Stimulated activated CD8-positive, alpha-beta memory T cell treated with anti-CD3 and anti-CD28 coated beads, Interleukin-4, amount 100 ng/mL, for 1 hour (primary cell): ENCODE data around the gene B3GNT9.

Experiments
- DNase-seq, 2 donors: peaks; one replicate each; pipeline ENCODE4 v3.0.0-alpha.2; 2020; ENCODE audit warnings: low read depth in 2 of 2, low spot score in 1 of 2

The B3GNT9 gene, protein sequence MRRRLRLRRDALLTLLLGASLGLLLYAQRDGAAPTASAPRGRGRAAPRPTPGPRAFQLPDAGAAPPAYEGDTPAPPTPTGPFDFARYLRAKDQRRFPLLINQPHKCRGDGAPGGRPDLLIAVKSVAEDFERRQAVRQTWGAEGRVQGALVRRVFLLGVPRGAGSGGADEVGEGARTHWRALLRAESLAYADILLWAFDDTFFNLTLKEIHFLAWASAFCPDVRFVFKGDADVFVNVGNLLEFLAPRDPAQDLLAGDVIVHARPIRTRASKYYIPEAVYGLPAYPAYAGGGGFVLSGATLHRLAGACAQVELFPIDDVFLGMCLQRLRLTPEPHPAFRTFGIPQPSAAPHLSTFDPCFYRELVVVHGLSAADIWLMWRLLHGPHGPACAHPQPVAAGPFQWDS

DNA sequence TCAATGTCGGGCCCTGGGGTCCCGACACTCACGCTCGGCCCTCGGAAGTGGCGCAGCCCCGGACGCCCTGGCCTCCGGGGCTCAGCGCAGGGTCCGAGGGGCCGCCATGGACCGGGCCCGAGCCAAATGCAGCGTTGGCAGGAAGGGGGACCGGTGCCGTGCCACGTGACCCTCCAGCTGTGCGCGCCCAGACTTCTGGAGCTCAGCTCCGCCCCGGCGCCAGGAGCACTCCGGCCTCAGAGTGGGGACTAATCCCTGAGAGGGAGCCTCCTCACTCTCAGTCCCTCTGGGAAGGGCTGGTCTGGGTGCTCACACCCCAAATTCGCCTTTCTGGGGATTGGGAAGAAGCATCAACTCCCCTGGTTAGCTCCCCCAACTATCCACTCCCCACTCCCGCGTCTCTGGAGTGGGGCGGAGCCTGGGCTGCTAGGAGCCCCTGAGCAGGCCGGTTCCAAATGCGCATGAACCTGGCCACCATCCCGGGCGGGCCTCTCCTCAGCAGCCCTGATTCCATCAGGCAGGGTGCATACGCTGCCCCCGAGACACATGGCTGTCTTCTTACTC is at the start of gene B3GNT9:
TSS of gene B3GNT9 (minus strand) at position 166 of the 564 bp plus-strand sequence. CDS start 513 bp downstream, outside the sequence.
- DNase-seq, result no peak

DNA sequence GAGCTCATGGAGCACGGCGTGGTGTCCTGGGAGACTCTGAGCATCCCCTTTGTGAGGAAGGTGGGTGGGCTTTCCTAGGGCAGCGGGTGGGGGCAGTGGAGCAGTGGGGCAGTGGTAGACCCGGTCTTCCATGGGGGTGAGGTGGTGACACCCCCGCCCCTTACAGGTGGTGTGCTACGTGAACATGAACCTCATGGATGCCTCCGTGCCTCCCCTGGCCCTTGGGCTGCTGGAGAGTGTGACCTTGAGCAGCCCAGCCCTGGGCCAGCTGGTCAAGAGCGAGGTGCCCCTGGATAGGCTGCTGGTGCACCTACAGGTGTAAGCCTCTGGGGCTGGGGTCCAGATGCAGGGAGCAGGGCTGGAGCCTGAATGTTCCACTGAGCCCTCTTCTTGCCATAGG is 49.7 kb upstream of the B3GNT9 start:
- DNase-seq, result no peak

DNA sequence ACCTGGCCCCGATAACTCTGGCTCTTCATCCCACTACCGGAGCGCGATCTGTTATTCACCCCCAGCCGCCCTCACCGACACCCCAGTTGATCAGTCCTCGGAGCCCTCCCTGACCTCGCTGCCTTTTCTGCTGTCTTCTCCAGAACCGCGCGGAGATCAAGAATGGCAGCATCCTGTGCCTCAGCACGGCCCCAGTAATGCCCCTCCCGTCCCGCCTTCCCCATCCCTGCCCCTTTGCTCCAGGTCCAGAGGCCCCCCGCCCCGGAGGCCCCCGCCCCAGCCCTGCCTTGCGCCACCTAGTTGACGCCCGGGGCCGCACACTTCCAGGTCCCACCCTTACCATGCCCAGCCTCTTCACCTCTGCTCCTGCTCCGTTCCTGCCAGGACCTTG is 49.0 kb upstream of the B3GNT9 start:
- no peak for DNase-seq

DNA sequence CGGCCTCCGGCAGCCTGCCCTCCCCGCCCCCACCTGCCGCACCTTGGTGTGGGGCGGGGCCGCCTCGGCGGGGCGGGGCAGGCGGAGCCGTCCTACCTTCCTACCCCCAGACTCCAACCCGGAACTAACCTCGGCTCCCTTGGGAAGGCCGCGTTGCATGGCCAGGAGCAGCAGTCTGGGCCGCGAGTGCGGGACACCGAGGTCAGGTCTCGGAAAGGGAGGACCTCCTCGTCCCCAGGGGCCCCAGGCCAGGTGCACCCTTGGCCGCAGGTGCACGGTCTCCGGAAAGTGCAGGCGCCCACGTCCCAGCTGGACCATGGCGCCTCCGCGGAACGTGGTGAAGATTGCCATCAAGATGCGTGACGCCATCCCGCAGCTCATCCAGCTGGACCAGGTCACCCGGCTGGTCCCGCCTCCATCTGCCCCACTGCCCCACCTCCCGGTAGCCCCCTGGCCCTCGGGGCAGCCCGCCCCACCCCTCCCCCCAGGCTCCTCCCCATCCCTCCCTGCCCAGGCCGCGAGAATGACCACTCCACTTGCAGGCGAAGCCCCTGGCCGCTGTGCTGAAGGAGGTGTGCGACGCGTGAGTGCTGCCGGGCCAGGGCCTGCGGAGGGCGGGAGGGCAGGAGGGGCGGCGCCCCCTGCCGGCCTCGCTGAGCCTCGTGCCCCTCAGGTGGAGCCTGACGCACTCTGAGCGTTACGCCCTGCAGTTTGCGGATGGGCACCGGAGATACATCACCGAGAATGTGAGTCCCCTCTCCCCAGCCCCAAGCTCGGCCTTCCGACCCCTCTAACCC is 48.4 kb upstream of the B3GNT9 start, which contains the start of gene ELMO3:
TSS of gene ELMO3 (plus strand) at position 121 of the 797 bp plus-strand sequence. CDS start at position 317, 196 bp downstream.
- no peak for DNase-seq

DNA sequence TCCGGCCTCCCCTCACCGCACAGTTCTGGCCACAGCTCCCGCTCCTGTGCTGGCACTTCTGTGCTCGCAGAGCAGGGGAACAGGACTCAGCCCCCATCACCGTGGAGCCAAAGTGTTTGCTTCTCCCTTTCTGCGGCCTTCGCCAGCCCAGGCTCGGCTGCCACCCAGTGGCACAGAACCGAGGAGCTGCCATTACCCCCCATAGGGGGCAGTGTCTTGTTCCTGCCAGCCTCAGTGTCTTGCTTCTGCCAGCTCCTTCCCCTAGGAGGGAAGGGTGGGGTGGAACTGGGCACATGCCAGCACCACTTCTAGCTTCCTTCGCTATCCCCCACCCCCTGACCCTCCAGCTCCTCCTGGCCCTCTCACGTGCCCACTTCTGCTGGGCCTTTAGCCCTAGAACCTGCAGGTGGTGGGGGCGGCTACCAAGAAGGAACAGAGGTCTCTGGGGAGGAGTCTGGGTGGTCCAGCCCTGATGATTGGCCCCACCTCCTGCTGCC is 47.5 kb upstream of the B3GNT9 start:
- DNase-seq, result no peak

DNA sequence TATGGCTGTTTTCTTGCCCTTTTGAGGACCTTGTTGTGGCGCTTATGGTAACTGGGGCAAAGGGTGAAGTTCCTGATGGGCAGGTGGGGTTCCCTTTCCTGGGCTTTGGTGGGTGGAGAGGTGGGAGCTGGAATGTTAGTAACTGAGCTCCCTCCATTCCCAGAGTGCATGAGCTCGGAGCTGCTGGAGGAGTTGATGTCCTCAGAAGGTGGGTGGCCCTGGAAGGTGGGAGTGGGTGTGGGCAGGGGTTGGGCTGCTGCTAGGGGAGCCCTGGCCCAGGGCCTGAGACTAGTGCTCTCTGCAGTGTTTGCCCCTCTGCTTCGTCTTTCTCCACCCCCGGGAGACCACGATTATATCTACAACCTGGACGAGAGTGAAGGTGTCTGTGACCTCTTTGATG is 46.9 kb upstream of the B3GNT9 start:
- no peak for DNase-seq

DNA sequence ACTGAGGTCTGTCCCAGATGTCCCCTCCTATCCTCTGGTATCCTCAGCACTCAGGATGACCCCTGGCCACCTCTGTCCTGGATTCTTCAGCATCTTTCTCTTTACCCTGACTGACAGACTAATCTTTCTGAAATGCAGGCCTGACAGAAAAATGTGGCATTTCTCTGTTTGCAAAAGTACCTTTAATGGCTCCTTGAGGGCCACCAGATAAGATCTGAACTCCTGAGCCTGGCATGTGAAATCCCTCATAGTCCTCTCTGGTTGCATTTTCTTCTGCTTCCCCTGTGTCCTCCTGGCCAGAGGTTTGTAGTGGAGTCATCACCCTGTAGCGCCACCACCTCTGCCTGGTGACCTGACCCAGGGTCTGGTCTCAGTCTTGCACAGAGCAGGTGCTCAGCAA is 46.1 kb upstream of the B3GNT9 start:
- no peak for DNase-seq

DNA sequence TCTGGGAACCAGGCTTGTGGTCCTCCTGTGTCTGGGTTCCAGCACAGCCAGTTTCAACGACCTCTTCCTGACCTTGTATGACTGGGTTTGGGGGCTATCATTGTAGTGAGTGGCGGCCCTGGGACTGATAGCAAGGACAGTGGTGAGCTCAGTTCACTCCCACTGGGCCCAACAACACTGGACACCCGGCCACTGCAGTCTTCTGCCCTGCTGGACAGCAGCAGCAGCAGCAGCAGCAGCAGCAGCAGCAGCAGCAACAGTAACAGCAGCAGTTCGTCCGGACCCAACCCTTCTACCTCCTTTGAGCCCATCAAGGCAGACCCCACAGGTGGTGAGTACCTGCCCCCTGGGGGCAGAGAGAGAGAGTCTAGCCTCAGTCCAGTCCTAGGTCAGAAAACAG is 44.9 kb upstream of the B3GNT9 start:
- DNase-seq, result no peak

DNA sequence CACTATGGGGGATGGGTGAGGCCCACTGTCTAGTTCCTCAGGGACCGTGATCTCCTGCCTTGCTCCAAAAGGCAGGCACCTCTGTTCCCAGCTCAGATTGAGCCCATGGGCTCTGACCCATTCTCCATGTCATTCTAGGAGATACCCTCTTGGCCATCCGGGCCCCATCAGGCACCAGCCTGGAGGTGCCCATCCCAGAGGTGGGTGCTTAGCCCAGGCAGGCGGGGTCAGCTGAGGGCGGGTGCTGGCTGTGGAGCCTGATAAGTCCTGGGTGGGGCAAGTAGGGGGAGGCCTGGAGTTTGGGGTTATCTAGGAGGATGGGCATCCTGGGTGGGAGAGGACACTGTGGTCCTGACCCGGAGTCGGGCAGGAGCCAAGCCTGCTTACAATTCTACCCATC is 43.5 kb upstream of the B3GNT9 start:
- DNase-seq, result no peak

DNA sequence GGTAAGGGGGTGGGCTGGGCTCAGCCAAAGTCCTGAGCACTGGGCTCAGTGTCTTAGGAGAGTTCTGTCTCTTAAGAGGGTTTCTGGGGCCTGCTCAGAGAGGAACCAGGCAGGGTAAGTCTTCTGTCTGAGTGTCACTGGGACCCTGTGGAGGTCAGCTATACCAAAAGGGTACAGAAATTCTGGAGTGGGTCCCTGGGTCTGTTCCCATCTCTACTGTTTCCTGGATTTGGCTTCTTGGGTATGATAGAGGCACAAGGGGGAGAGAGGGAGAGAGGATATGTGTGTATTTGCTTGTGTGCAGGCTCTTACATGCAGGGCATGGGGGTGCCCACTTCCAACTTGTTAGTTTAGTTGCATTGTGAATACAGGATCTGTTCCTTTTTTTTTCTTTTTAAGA is 42.7 kb upstream of the B3GNT9 start:
- DNase-seq, result no peak

DNA sequence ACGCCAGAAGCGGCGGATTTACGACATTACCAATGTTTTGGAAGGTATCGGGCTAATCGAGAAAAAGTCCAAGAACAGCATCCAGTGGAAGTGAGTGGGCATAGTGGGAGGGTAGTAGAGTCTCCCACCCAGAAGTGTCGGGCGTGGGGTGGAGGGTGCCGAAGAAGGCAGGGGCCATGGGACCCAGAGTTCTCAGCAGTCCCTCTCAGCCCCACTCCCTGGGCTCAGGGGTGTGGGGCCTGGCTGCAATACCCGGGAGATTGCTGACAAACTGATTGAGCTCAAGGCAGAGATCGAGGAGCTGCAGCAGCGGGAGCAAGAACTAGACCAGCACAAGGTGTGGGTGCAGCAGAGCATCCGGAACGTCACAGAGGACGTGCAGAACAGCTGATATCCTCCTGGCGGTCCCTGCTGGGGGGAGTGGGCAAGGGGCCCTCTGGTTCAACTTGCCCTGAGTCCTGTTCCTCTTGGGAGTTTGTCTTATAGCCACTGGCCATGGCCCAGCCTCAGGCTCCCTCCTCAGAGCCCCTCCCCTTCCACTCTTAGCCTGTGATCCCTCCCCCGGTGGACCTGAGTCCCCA is 42.1 kb upstream of the B3GNT9 start:
- DNase-seq, result no peak

DNA sequence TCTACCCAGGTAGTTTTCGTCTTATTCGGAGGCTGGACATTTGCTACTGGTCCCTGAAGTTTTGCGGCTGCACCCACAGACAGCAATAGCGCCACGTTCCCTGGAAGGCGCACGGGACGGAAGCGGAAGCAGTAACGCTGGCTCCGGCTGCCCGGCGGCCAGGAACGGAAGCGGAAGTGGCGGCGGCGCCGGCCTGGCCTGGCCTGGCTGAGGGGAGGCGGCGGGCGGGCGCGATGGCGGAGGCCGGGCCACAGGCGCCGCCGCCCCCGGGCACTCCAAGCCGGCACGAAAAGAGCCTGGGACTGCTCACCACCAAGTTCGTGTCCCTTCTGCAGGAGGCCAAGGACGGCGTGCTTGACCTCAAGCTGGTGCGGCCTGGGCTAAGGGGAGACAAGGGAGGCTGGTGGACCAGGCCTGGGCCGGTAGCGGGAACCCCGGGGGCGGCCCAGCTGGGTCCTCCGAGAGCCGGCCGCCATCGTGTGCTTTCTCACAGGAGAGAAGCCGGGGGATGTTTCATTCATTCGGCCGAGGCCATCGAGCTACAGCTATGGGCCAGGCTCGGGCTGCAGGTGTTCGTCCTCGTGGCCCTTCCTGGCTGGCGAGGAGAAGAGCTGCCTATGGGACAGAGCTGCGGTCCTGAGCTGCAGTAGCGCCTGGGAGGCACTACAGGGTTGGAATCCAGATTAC is 41.3 kb upstream of the B3GNT9 start, which contains the start of gene E2F4:
TSS of gene E2F4 (plus strand) at position 161 of the 687 bp plus-strand sequence. CDS start at position 234, 73 bp downstream.
- DNase-seq, result peak; percentile 65 to 76

DNA sequence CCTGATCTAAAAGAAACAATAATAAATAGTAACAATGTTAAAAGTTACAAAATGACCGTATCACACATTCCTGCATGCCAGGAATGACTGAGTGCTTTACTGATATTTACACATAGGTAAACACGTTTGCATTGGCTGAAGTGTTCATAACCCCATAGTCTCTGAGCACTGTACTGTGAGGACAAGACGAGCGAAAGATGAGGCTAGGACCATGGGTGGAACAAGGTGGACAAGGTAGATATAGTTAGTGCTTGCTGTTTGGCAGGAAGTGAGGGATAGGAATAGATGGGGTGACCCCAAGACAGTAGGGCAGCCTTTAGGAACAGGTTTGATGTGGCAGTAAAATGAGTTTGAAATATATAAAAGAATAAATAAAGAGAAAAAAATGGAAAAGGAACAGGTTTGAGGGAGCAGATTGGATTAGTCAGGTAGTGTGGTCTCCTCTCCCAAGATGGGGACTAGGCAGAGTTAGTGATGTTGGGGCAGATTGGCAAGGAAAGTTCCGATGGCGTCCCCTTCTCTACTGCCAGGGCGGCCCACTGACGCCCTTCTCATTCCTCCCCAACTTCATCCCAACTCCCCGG is 40.7 kb upstream of the B3GNT9 start:
- DNase-seq, result no peak

DNA sequence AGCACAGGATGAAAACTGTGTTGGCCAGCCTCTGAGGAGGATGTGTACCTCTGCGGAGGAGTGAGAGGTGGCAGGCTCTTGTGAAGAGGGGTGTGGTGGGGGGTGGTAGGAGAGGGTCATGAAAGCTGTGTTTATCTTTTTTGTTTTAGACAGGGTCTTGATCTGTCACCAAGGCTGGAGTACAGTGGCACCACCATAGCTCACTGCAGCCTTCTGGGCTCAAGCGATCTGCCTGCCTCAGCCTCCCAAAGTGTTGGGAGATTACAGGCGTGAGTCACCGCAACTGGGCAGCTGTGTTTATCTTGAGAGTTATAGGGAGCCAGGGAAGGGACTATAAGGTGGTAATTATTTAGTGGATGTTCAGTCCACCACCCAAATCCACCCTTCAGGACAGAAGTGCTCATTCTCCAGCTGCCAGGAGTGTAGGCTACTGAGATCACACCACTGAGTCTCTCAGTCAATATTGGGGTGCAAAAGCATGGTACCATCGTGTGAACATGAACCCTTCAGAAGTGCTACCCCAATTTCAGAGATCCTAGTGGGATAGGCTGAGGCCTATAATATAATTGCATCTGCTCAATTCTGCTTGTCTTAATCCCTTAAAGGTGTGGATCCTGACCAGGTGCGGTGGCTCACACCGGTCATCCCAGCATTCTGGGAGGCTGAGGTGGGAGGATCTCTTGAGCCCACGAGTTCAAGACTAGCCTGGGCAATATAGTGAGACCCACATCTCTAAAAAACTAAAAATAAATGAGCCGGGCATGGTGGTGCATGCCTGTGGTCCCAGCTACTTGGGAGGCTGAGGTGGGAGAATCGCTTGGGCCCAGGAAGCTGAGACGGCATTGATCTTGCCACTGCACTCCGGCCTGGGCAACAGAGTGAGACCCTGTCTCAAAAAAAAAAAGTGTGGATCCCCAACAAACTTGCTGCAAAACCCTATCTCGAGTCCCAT is 39.9 kb upstream of the B3GNT9 start:
- DNase-seq, result no peak

DNA sequence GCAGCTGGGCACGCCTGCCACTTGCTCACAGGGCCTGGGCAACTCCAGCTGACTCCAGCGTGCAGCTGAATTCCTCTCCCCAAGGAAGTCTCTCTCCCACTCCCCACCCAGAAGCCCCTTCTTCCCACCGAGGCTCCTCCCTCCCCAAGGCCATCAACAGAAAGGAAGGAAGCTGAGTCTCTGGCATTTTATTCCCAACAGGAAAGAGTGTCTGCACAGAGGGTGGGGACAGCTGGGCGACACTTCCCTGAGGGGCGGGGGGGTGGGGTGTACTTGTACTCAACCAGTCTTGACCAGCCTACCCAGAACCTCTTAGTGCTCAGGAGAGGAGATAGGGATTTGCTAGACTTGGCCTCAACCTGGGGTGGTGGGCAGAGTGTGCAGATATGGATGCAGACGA is 39.2 kb upstream of the B3GNT9 start, which contains the start of gene EXOC3L1:
TSS of gene EXOC3L1 (minus strand) at position 96 of the 400 bp plus-strand sequence. CDS start 460 bp downstream, outside the sequence.
- DNase-seq, result no peak

DNA sequence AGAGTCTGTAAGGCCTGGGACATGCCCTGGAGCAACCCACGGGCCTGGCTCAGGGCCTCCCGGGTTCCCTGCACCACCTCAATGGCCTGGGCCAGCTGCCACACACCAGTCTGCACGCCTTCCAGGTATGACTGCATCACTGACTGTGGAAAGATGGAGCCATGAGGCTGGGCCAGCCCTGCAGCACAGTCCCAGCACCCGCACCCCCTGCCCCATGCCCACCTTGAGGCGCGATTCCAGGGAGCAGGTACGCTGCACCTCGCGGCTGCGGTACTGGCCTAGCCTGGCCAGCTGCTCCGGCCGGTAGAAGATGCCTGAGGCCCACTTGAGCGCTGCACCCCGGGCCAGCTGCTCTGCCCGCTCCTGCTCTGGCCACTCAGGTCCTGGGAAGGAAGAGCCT is 38.0 kb upstream of the B3GNT9 start:
- no peak for DNase-seq

DNA sequence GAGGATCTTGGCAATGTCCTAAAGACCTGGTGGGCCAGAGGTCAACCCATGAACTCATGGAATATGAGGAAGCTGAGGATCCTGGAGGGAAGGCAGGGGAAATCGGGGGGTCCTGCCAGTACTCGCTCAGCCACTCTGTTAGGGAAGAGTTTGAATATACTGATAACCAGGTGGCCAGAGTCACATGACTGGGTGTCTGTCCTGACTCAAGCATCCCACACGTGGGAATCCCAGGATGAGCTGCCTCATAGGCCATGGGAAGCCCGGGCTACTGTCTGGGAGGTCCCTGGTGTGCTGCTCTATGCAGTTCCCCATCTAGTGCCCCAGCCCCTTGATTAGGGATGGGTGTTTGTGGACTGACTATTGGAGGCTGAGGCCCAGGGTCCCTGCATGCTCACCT is 37.5 kb upstream of the B3GNT9 start:
- DNase-seq, result no peak

DNA sequence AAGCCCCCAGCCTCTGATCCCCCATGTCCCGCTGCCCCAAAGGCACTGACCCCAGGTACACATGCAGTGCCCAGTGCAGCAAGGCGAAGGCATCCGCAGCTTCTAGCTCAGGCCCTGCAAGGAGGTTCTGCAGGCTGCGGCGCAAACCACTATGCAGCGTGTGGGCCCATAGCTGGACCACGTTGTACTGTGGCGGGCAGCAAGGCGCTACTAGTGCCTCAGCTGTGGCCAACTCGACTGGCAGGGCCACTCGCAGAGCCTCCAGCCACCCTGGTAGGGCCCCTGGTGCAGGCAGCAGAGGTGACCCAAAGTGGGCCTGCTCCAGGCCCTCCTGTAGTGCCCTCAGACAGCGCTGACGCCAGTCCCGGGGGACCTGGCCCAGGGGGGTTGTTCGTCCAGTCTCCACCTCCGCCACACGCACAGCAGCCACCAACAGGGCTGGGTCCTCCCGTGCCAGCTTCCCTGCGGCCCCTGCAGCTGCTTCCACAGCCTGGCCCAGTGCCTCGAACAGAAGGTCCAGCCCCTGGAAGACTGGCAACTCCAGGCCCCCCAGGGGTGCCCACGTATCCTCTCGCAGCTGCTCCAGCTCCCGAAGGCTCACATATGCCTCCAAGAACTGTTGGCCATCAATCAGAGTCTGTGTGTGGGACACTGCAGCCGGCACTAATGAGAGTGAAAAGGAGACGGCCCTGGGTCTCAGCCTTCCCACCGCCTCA is 36.5 kb upstream of the B3GNT9 start:
- no peak for DNase-seq
